Cardiac muscle cell (in vitro differentiated cells and primary cell): Measurements from ENCODE around the gene HSF4. TPM values are rescaled to one million over a fixed set of nuclear protein-coding genes. Genes with fewer than 3 reads are reported as not detected.

Experiments used
- DNase-seq, 2 donors: peaks; one replicate each; pipeline versions ENCODE4 v3.0.0 to v3.0.0-alpha.2; 2010 to 2017; ENCODE audit warnings: low read depth in 1 of 2, low spot score in 1 of 2
- H3K27ac ChIP-seq: fragments of 200-600 bp; sonication (generic); 2 replicates; pipeline ENCODE4 v1.5.1; 2016
- H3K27me3 ChIP-seq: fragments of 200-600 bp; sonication (generic); 2 replicates; pipeline ENCODE4 v1.6.0; 2016; ENCODE audit warnings: control low read depth
- H3K36me3 ChIP-seq: fragments of 200-600 bp; sonication (generic); 2 replicates; pipeline ENCODE4 v1.5.1; 2016; ENCODE audit warnings: control low read depth
- H3K4me1 ChIP-seq: fragments of 200-600 bp; sonication (generic); 2 replicates; pipeline ENCODE4 v1.8.1; 2017; ENCODE audit warnings: low read depth, mild to moderate bottlenecking, mixed run types
- H3K4me3 ChIP-seq: fragments of 200-600 bp; sonication (generic); 2 replicates; pipeline ENCODE4 v1.5.1; 2016; ENCODE audit warnings: mild to moderate bottlenecking
- H3K9me3 ChIP-seq: fragments of 200-600 bp; sonication (generic); 2 replicates; pipeline ENCODE4 v1.5.1; 2017; ENCODE audit warnings: low read depth, mild to moderate bottlenecking, control low read depth
- CTCF ChIP-seq: IDR thresholded peaks from 2 replicates; pipeline ENCODE4 v1.5.1; 2012; ENCODE audit warnings: low read depth, mild to moderate bottlenecking, low read length
- polyA plus RNA-seq: library from polyadenylated mRNA; unstranded; fragments of >200 nt; fragmentation: Nextera tagmentation; extraction: Ambion mirVana; gene quantifications from 2 replicates; pipeline ENCODE4 v1.2.1, GENCODE V29; 2016
- total RNA-seq: library from RNA; depleted of rRNA; stranded (reverse); fragments of >200 nt; gene quantifications from 2 replicates; pipeline ENCODE4 v1.2.3, GENCODE V29; 2016

HSF4 gene
- total and polyA plus RNA-seq, 2 experiments from 2014 or later: 1.7 to 7.9 TPM

- DNase-seq: no peak
- H3K27ac ChIP-seq: no peak overlapping the region
- H3K4me3 ChIP-seq: no peak overlapping the region
- no peaks in the 10 kb centered on the region for H3K27me3 ChIP-seq
- H3K9me3 ChIP-seq: no peaks in the 10 kb centered on the region
- TF ChIP-seq CTCF: no peak
- H3K36me3 ChIP-seq: peaks cover 34% of the 10 kb centered on the region
- peaks cover 7% of the 10 kb centered on the region for H3K4me1 ChIP-seq
Measured at GRCh38 chr16:67194260-67194659, 29.7 kb downstream of the HSF4 start.

- Histone ChIP-seq H3K4me3 (no peak overlapping the region), H3K4me1 (peaks cover 7% of the 10 kb centered on the region), H3K27ac (no peak overlapping the region), H3K36me3 (peaks cover 34% of the 10 kb centered on the region), H3K27me3 (no peaks in the 10 kb centered on the region), H3K9me3 (no peaks in the 10 kb centered on the region)
- no peak for TF ChIP-seq CTCF
- DNase-seq: no peak
Measured at GRCh38 chr16:67195676-67196075, 31.1 kb downstream of the HSF4 start.

GRCh38 chr16:67196881-67197280 is 32.3 kb downstream of the HSF4 start:
- Histone ChIP-seq H3K4me1 (peaks cover 7% of the 10 kb centered on the region), H3K4me3 (no peak overlapping the region), H3K36me3 (peaks cover 34% of the 10 kb centered on the region), H3K9me3 (no peaks in the 10 kb centered on the region), H3K27ac (no peak overlapping the region), H3K27me3 (no peaks in the 10 kb centered on the region)
- TF ChIP-seq CTCF: no peak
- no peak for DNase-seq

- no peak for TF ChIP-seq CTCF
- no peaks in the 10 kb centered on the region for H3K27me3 ChIP-seq
- no peak overlapping the region for H3K27ac ChIP-seq
- DNase-seq: no peak
- H3K4me3 ChIP-seq: no peak overlapping the region
- H3K9me3 ChIP-seq: no peaks in the 10 kb centered on the region
- peaks cover 34% of the 10 kb centered on the region for H3K36me3 ChIP-seq
- H3K4me1 ChIP-seq: peaks cover 6% of the 10 kb centered on the region
Measured at GRCh38 chr16:67197704-67198103, 33.2 kb downstream of the HSF4 start.

- no peak overlapping the region for H3K4me3 ChIP-seq
- H3K4me1 ChIP-seq: peaks cover under 1% of the 10 kb centered on the region
- no peaks in the 10 kb centered on the region for H3K27me3 ChIP-seq
- peak; percentile 15 to 37 for DNase-seq
- peaks cover 34% of the 10 kb centered on the region for H3K36me3 ChIP-seq
- H3K9me3 ChIP-seq: no peaks in the 10 kb centered on the region
- H3K27ac ChIP-seq: no peak overlapping the region
- peak; percentile 57 for TF ChIP-seq CTCF
Measured at GRCh38 chr16:67198238-67198734, 33.7 kb downstream of the HSF4 start.
